Measurements from ENCODE around the gene HNRNPAB.

- TF ChIP-seq EZH2 (IDR thresholded peaks at IDR 0.05; ENCODE audit: borderline replicate concordance, low read length): no peak
- TF ChIP-seq CTCF (conservative IDR thresholded peaks at IDR 0.05 in 1 of 2, IDR thresholded peaks at IDR 0.05 in 1 of 2; ENCODE audit: extremely low read depth in 1 of 2, insufficient read depth in 1 of 2, low read depth in 1 of 2, low read length in 2 of 2): no peak
Observed at GRCh38 chr5:178160176-178160575, 44.2 kb upstream of the HNRNPAB start.
